GM23338 (cell line): ENCODE measurements around the gene ST3GAL4.

ENCODE experiments used
- EZH2phosphoT487 ChIP-seq: fragments of 200-600 bp; sonication (generic); IDR thresholded peaks from one replicate; pipeline ENCODE4 v1.8.1; 2018; ENCODE audit warnings: antibody characterized with exemption; ENCODE audit not compliant: unreplicated experiment
- POLR2AphosphoS5 ChIP-seq: IDR thresholded peaks from 2 replicates; pipeline ENCODE4 v1.6.1; 2016; ENCODE audit warnings: antibody characterized with exemption, low read depth
- TF ChIP-seq, protein P1 (sequence below), 2 experiments: fragments of 200-600 bp in 1 of 2; sonication (generic) in 1 of 2; conservative IDR thresholded peaks; 2 replicates each; pipeline versions ENCODE4 v1.5.1 to v1.6.1; 2016 to 2017; ENCODE audit warnings: antibody characterized with exemption in 2 of 2, low read depth in 2 of 2, mild to moderate bottlenecking in 2 of 2, moderate library complexity in 1 of 2
- TF ChIP-seq, protein P2 (sequence below): IDR thresholded peaks from one replicate; pipeline ENCODE4 v1.6.1; 2018; ENCODE audit warnings: antibody characterized with exemption; ENCODE audit not compliant: unreplicated experiment

DNA sequence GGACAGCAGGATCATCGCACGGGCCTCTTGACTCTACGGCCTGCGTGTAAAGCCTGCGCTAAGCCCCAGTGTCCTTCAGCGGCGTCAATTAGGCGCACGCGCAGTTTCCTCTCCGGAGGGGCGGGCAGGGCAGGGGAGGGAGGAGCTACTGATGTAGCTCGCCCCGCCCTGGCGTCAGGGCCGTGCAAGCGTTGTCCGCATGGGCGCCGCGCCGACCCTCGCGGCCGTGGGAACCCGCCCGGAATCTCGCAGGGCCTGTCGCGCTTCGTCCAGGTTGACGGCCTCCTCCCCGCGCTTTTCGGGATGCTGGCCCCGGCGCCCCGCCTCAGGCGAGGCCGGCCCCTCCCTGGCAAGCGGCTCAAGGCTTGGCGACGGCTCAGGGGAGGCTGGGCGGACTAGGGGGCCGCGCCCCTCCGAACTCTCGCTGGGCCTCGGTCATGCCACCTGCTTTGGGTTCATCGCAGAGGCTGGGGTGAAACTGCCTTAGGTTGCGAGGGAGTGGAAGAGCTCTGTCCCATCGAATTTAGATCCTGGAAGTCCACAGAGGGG, 61.1 kb downstream of the ST3GAL4 start:
- TF ChIP-seq POLR2AphosphoS5 (peak; percentile 57), EZH2phosphoT487 (no peak)
- TF ChIP-seq, protein P1, sequence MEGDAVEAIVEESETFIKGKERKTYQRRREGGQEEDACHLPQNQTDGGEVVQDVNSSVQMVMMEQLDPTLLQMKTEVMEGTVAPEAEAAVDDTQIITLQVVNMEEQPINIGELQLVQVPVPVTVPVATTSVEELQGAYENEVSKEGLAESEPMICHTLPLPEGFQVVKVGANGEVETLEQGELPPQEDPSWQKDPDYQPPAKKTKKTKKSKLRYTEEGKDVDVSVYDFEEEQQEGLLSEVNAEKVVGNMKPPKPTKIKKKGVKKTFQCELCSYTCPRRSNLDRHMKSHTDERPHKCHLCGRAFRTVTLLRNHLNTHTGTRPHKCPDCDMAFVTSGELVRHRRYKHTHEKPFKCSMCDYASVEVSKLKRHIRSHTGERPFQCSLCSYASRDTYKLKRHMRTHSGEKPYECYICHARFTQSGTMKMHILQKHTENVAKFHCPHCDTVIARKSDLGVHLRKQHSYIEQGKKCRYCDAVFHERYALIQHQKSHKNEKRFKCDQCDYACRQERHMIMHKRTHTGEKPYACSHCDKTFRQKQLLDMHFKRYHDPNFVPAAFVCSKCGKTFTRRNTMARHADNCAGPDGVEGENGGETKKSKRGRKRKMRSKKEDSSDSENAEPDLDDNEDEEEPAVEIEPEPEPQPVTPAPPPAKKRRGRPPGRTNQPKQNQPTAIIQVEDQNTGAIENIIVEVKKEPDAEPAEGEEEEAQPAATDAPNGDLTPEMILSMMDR (conservative IDR thresholded peaks at IDR 0.05; ENCODE audit: low read depth in 2 of 2), result no peak
- TF ChIP-seq, protein P2, sequence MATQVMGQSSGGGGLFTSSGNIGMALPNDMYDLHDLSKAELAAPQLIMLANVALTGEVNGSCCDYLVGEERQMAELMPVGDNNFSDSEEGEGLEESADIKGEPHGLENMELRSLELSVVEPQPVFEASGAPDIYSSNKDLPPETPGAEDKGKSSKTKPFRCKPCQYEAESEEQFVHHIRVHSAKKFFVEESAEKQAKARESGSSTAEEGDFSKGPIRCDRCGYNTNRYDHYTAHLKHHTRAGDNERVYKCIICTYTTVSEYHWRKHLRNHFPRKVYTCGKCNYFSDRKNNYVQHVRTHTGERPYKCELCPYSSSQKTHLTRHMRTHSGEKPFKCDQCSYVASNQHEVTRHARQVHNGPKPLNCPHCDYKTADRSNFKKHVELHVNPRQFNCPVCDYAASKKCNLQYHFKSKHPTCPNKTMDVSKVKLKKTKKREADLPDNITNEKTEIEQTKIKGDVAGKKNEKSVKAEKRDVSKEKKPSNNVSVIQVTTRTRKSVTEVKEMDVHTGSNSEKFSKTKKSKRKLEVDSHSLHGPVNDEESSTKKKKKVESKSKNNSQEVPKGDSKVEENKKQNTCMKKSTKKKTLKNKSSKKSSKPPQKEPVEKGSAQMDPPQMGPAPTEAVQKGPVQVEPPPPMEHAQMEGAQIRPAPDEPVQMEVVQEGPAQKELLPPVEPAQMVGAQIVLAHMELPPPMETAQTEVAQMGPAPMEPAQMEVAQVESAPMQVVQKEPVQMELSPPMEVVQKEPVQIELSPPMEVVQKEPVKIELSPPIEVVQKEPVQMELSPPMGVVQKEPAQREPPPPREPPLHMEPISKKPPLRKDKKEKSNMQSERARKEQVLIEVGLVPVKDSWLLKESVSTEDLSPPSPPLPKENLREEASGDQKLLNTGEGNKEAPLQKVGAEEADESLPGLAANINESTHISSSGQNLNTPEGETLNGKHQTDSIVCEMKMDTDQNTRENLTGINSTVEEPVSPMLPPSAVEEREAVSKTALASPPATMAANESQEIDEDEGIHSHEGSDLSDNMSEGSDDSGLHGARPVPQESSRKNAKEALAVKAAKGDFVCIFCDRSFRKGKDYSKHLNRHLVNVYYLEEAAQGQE, result no peak
